ENCODE measurements around the gene CENPVL2.
"Not testable (repeated sequence)": the region's sequence is repeated elsewhere in the genome, so short reads cannot be mapped to it uniquely, and the experiment has no call there.

Gene CENPVL2

DNA sequence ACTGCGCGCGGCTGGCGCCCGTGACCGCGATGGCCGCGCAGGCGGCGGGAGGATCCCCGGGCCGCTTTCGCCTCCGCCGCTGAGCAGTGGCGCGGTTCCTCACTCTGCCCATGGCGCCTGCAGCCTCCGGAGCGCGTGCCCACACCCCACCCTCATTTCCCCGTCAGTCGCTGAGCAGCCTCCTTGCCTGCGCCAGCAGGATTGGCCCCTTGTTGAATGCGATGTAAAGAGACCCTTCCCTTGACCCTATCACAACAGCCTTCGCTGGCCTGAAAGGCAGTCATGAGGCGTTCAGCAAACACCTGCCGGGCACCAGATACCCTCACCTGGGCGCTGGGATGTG lies at the start of gene CENPVL2:
Gene CENPVL2 (minus strand): TSS at position 112 of the 343 bp plus-strand sequence. CDS start 0 bp downstream, at position 112.
- DNase-seq (ENCODE audit: low read depth); H3K4me3 ChIP-seq (ENCODE audit: low read depth, low read length): not testable (repeated sequence)

DNA sequence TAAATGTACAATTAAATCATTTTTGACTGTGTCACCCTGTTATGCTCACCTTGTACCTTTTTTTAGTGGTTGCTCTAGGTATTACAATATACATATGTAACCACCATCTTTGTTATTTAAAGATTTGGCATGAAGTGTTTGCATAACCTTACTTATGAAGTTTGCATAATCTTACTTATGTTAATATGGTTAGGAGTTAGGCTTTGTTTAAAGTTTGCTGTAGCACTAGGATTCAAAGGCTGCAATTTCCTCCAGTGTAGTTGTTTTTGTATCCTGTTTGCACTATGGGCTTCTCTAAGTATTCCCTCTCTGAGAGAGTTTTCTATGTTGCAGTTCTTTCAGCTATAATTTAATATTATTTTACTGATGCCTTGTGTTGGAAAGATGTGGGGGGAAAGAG lies 45.6 kb upstream of the CENPVL2 start:
- no peak for DNase-seq (ENCODE audit: low read depth)
- TF ChIP-seq, protein P1, sequence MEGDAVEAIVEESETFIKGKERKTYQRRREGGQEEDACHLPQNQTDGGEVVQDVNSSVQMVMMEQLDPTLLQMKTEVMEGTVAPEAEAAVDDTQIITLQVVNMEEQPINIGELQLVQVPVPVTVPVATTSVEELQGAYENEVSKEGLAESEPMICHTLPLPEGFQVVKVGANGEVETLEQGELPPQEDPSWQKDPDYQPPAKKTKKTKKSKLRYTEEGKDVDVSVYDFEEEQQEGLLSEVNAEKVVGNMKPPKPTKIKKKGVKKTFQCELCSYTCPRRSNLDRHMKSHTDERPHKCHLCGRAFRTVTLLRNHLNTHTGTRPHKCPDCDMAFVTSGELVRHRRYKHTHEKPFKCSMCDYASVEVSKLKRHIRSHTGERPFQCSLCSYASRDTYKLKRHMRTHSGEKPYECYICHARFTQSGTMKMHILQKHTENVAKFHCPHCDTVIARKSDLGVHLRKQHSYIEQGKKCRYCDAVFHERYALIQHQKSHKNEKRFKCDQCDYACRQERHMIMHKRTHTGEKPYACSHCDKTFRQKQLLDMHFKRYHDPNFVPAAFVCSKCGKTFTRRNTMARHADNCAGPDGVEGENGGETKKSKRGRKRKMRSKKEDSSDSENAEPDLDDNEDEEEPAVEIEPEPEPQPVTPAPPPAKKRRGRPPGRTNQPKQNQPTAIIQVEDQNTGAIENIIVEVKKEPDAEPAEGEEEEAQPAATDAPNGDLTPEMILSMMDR (IDR thresholded peaks at IDR 0.05; ENCODE audit: insufficient read depth, low read depth, low read length, missing control alignments): no peak
- no peak overlapping the region for H3K4me3 ChIP-seq (ENCODE audit: low read depth, low read length)

DNA sequence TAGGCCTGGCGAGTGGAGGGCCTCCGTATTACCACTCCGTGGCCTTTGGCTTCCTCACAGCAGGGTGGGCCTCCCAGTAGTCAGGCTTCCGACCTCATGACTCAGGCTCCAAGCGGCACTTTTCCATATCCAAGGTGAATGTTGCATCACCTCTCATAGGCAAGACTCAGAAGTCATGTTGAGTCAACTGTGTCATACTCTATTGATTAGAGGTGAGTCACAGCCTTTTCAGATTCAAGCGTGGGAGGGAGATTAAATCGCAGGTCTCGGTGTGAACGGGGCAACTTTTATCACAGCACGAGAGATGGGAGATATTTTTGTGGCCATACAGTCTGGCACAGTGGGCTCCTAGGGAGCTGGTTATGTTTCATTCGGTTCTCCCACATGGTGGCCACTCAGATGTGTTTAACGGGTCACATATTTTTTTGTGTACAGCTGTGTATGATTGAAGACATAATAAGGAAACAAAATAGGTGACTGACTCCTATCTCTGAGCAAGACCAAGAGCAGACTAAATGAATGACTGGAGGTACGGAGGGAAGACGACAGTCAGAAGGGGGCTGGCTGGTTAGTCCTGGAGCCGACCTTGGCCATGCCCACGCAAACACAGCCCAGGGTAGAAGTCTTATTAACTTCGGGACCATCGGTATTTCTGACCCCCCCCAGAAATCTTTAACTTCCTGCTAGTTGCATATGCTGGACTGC lies 30.5 kb upstream of the CENPVL2 start:
- DNase-seq (ENCODE audit: low read depth); H3K4me3 ChIP-seq (ENCODE audit: low read depth, low read length): not testable (repeated sequence)

DNA sequence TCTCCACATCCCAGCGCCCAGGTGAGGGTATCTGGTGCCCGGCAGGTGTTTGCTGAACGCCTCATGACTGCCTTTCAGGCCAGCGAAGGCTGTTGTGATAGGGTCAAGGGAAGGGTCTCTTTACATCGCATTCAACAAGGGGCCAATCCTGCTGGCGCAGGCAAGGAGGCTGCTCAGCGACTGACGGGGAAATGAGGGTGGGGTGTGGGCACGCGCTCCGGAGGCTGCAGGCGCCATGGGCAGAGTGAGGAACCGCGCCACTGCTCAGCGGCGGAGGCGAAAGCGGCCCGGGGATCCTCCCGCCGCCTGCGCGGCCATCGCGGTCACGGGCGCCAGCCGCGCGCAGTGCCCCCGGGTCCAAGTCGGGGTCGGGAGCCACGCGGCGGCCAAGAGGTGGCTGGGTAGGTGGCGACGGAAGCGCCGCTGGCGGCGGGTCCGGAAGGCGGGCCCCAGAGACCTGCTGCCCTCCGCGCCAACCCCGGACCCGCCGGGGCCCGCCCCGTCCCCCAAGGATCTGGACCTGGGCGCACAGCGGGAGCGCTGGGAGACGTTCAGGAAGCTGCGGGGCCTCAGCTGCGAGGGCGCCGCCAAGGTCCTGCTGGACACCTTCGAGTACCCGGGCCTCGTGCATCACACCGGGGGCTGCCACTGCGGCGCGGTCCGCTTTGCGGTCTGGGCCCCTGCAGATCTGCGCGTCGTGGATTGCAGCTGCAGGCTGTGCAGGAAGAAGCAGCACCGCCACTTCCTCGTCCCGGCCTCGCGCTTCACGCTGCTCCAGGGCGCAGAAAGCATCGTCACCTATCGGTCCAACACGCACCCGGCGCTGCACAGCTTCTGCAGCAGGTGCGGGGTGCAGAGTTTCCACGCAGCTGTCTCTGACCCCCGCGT lies 27.9 kb upstream of the CENPVL2 start, which contains the start of gene CENPVL1:
Gene CENPVL1 (plus strand): TSS at position 236 of the 888 bp plus-strand sequence. CDS start 0 bp downstream, at position 236.
- H3K4me3 ChIP-seq (ENCODE audit: low read depth, low read length); DNase-seq (ENCODE audit: low read depth): not testable (repeated sequence)

DNA sequence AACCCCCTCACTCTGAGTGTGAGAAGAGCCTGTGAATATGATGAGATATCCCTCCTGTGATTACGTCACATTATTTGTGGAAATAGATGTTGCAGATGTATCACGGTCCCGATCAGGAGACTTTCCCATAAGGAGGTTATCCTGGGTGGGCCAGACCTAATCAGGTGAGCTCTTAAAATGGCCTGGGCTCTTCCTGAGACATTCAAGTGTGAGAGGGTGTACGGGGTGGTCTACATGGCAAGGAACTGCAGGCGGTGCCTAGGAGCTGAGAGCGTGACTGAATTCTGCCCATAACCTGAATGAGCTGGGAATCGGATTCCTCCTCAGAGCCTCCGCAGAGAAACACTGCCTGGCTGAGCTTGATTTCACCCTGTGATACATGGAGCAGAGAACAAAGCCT lies 14.8 kb upstream of the CENPVL2 start:
- no peak overlapping the region for H3K4me3 ChIP-seq (ENCODE audit: low read depth, low read length)
- TF ChIP-seq, protein P1 (IDR thresholded peaks at IDR 0.05; ENCODE audit: insufficient read depth, low read depth, low read length, missing control alignments): no peak
- DNase-seq (ENCODE audit: low read depth): no peak

DNA sequence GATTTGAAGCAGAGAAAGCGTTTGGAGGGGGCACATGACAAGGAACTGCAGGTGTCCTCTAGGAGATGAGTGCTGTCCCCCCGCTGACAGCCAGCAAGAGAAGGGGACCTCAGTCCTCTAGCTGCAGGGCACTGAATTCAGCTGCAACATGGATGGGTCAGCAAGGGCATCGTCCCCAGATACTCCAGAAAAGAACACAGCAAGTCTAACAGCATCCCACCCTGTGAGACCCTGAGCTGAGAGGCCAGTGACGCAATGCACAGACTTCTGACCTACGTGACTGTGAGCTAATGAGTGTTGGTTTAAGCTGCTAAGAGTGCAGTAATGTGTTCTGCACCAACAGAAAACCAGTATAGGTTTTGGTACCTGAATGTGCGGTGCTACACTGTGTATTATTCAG lies 11.6 kb upstream of the CENPVL2 start:
- TF ChIP-seq, protein P1 (IDR thresholded peaks at IDR 0.05; ENCODE audit: insufficient read depth, low read depth, low read length, missing control alignments): no peak
- no peak overlapping the region for H3K4me3 ChIP-seq (ENCODE audit: low read depth, low read length)
- no peak for DNase-seq (ENCODE audit: low read depth)

DNA sequence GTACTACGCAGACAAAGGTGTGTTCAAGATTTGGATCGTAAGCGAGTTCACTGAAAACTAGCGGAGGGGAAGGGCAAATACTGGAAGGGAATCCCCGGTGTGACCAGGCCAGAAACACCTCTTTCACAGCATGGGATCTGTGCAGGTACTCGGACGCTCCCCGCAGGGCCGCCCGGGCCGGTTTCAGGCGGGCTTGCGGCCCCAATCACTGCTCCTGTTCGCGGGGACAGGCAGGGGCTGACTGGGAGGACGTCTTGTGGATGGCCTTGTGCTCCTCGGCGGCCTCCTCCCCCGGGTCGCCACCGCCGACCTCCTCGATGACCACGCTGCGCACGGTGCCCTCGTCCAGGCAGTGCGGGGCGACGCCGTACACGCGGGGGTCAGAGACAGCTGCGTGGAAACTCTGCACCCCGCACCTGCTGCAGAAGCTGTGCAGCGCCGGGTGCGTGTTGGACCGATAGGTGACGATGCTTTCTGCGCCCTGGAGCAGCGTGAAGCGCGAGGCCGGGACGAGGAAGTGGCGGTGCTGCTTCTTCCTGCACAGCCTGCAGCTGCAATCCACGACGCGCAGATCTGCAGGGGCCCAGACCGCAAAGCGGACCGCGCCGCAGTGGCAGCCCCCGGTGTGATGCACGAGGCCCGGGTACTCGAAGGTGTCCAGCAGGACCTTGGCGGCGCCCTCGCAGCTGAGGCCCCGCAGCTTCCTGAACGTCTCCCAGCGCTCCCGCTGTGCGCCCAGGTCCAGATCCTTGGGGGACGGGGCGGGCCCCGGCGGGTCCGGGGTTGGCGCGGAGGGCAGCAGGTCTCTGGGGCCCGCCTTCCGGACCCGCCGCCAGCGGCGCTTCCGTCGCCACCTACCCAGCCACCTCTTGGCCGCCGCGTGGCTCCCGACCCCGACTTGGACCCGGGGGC lies 567 bp downstream of the CENPVL2 start:
- H3K4me3 ChIP-seq (ENCODE audit: low read depth, low read length); DNase-seq (ENCODE audit: low read depth): not testable (repeated sequence)

DNA sequence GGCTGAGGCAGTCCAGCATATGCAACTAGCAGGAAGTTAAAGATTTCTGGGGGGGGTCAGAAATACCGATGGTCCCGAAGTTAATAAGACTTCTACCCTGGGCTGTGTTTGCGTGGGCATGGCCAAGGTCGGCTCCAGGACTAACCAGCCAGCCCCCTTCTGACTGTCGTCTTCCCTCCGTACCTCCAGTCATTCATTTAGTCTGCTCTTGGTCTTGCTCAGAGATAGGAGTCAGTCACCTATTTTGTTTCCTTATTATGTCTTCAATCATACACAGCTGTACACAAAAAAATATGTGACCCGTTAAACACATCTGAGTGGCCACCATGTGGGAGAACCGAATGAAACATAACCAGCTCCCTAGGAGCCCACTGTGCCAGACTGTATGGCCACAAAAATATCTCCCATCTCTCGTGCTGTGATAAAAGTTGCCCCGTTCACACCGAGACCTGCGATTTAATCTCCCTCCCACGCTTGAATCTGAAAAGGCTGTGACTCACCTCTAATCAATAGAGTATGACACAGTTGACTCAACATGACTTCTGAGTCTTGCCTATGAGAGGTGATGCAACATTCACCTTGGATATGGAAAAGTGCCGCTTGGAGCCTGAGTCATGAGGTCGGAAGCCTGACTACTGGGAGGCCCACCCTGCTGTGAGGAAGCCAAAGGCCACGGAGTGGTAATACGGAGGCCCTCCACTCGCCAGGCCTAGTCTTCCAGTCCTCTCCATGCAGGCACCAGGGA lies 2.8 kb downstream of the CENPVL2 start:
- not testable (repeated sequence) for DNase-seq (ENCODE audit: low read depth); H3K4me3 ChIP-seq (ENCODE audit: low read depth, low read length)

DNA sequence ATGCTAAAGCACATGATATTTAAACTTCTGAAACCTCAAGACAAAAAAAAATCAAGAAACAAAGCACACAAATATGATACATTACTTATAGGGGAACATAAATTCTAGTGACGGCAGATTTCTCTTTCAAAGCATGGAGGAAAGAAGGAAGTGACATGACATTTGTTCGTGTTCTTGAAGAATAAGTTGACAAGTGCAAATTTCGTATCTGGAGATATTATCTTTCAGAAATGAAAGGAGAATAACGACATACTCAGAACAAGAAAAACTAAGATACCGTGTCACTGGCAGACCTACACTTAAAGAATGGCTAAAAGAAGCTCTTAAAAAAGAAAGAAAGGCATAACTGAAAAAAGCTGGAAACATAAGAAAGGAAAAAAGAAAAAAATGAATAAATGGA lies 16.6 kb downstream of the CENPVL2 start:
- no peak for DNase-seq (ENCODE audit: low read depth)
- no peak overlapping the region for H3K4me3 ChIP-seq (ENCODE audit: low read depth, low read length)
- TF ChIP-seq, protein P1 (IDR thresholded peaks at IDR 0.05; ENCODE audit: insufficient read depth, low read depth, low read length, missing control alignments): no peak

Measured in GM12865 (cell line).